ENCODE data around the gene KCNK15. TPM values are rescaled to one million over a fixed set of nuclear protein-coding genes. Genes with fewer than 3 reads are reported as not detected.

Gene KCNK15
- total and polyA plus RNA-seq, 10 of the 15 experiments (the other 5 are each of a cell fraction or from before 2014, with no cell fraction given) = not detected

- RAD21 ChIA-PET (ENCODE audit: unreplicated experiment) = no interaction called here
- SMC1A ChIA-PET (ENCODE audit: uncharacterized antibody, unreplicated experiment) = interaction anchor here (1.4 kb wide), 1 partner anchor 14 kb away, joined by 3 read pairs; no protein-coding TSS in a partner anchor
- POLR2A ChIA-PET = no interaction called here
- H4K20me1 ChIP-seq (ENCODE audit: control insufficient read depth, insufficient read depth) = no peaks in the 10 kb centered on the region; the same call in 1 of the 2 replicates
- no peak overlapping the region for H3K4me2 ChIP-seq (ENCODE audit: control insufficient read depth, insufficient read depth)
- no peak for TF ChIP-seq IRF4 (IDR thresholded peaks at IDR 0.05; ENCODE audit: low read depth, low read length)
- no peak for TF ChIP-seq JUND (IDR thresholded peaks at IDR 0.05; ENCODE audit: low read depth, low read length)
- no peak for TF ChIP-seq ZNF217 (IDR thresholded peaks at IDR 0.05)
- TF ChIP-seq DPF2 (IDR thresholded peaks at IDR 0.05) = no peak
- TF ChIP-seq, protein P1, sequence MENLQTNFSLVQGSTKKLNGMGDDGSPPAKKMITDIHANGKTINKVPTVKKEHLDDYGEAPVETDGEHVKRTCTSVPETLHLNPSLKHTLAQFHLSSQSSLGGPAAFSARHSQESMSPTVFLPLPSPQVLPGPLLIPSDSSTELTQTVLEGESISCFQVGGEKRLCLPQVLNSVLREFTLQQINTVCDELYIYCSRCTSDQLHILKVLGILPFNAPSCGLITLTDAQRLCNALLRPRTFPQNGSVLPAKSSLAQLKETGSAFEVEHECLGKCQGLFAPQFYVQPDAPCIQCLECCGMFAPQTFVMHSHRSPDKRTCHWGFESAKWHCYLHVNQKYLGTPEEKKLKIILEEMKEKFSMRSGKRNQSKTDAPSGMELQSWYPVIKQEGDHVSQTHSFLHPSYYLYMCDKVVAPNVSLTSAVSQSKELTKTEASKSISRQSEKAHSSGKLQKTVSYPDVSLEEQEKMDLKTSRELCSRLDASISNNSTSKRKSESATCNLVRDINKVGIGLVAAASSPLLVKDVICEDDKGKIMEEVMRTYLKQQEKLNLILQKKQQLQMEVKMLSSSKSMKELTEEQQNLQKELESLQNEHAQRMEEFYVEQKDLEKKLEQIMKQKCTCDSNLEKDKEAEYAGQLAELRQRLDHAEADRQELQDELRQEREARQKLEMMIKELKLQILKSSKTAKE (IDR thresholded peaks at IDR 0.05; ENCODE audit: low read depth, poor library complexity, severe bottlenecking) = no peak
- TF ChIP-seq SRF (IDR thresholded peaks at IDR 0.05; ENCODE audit: low read depth in 2 of 2, low read length in 2 of 2) = no peak
- no peak for TF ChIP-seq BHLHE40 (IDR thresholded peaks at IDR 0.05; ENCODE audit: borderline replicate concordance in 1 of 2, low read depth in 2 of 2, low read length in 1 of 2)
- TF ChIP-seq, protein P2, sequence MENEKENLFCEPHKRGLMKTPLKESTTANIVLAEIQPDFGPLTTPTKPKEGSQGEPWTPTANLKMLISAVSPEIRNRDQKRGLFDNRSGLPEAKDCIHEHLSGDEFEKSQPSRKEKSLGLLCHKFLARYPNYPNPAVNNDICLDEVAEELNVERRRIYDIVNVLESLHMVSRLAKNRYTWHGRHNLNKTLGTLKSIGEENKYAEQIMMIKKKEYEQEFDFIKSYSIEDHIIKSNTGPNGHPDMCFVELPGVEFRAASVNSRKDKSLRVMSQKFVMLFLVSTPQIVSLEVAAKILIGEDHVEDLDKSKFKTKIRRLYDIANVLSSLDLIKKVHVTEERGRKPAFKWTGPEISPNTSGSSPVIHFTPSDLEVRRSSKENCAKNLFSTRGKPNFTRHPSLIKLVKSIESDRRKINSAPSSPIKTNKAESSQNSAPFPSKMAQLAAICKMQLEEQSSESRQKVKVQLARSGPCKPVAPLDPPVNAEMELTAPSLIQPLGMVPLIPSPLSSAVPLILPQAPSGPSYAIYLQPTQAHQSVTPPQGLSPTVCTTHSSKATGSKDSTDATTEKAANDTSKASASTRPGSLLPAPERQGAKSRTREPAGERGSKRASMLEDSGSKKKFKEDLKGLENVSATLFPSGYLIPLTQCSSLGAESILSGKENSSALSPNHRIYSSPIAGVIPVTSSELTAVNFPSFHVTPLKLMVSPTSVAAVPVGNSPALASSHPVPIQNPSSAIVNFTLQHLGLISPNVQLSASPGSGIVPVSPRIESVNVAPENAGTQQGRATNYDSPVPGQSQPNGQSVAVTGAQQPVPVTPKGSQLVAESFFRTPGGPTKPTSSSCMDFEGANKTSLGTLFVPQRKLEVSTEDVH (IDR thresholded peaks at IDR 0.05; ENCODE audit: low read depth, partially characterized antibody) = no peak
- TF ChIP-seq TCF12 (IDR thresholded peaks at IDR 0.05; ENCODE audit: low read depth, low read length) = no peak
- TF ChIP-seq ZBED1 (IDR thresholded peaks at IDR 0.05; ENCODE audit: borderline replicate concordance) = no peak
- TF ChIP-seq NR2C2 (IDR thresholded peaks at IDR 0.05; ENCODE audit: borderline replicate concordance, control insufficient read depth, insufficient read length, low read depth) = no peak
- no peak for TF ChIP-seq MYC (IDR thresholded peaks at IDR 0.05; ENCODE audit: insufficient read depth, insufficient read length, insufficient replicate concordance, low read length, severe bottlenecking)
- TF ChIP-seq ASH2L (IDR thresholded peaks at IDR 0.05; ENCODE audit: borderline replicate concordance, low read depth) = no peak
- no peak for TF ChIP-seq PAX8 (IDR thresholded peaks at IDR 0.05)
- no peak for TF ChIP-seq BCL11A (IDR thresholded peaks at IDR 0.05; ENCODE audit: low read depth, low read length)
- no peak for TF ChIP-seq RFX5 (IDR thresholded peaks at IDR 0.05; ENCODE audit: low read depth, low read length)
- no peak for TF ChIP-seq BRCA1 (IDR thresholded peaks at IDR 0.05; ENCODE audit: low read depth, low read length)
- no peak for TF ChIP-seq SMAD5 (IDR thresholded peaks at IDR 0.05; ENCODE audit: low read depth)
- intact Hi-C loops (cut with micrococcal nuclease; ENCODE audit: unreplicated experiment) (no loop called here), in situ Hi-C loops (cut with MboI) (no loop called here)
- no TSS peak for BruUV-seq (replicated peaks)
- no peaks in the 10 kb centered on the region for H3K9me3 ChIP-seq (replicated peaks; ENCODE audit: control insufficient read depth, insufficient read depth, low read length)
- no peak overlapping the region for H3K9ac ChIP-seq (ENCODE audit: control insufficient read depth, insufficient read depth, low read length)
- H3K79me2 ChIP-seq (ENCODE audit: control insufficient read depth, insufficient read depth, low read length) = no peaks in the 10 kb centered on the region
- ATAC-seq (0 out of 3 replicates have a peak, but pooled peaks have one; percentile 14), DNase-seq (ENCODE audit: low read depth, low spot score) (no peak), FAIRE-seq (no peak)
- no peak overlapping the region for H2AFZ ChIP-seq (ENCODE audit: control insufficient read depth, low read depth, low read length)
- CTCF ChIA-PET = interaction anchor here (1.2 kb wide), 1 partner anchor 114 kb away, joined by 3 read pairs; no protein-coding TSS in a partner anchor
- H3K27me3 ChIP-seq (replicated peaks in 1 of 2; ENCODE audit: control insufficient read depth in 2 of 2, insufficient read depth in 2 of 2, low read length in 1 of 2) = peaks cover 2 to 10% of the 10 kb centered on the region in 2 experiments; a peak in 3 of 4 replicates
- H3K4me3 ChIP-seq = no peak overlapping the region
- WGBS (ENCODE audit: insufficient coverage, insufficient replicate concordance, low lambda C conversion rate, missing lambda C conversion rate) = 26% methylated on average over 17 of the region's 17 CpGs
- H3K27ac ChIP-seq (ENCODE audit: control insufficient read depth, insufficient read depth) = no peak overlapping the region
- no peaks in the 10 kb centered on the region for H3K36me3 ChIP-seq (ENCODE audit: control insufficient read depth in 2 of 2, insufficient read depth in 2 of 2, low read length in 1 of 2)
- H3K4me1 ChIP-seq (ENCODE audit: control insufficient read depth, insufficient read depth, low read length) = no peaks in the 10 kb centered on the region
These were observed 6.7 kb downstream of the KCNK15 start for GRCh38 chr20:44752099-44752931.
